ENCODE results near the gene STIM1.

The STIM1 gene

GRCh38 chr11:3955299-3955665 lies 99.8 kb downstream of the STIM1 start:
- DNase-seq, result no peak

- DNase-seq, result no peak
Observed at GRCh38 chr11:3956038-3956437, 100.6 kb downstream of the STIM1 start.

- DNase-seq, result no peak
Observed at GRCh38 chr11:3956748-3957147, 101.3 kb downstream of the STIM1 start.

- DNase-seq, result no peak
Observed at GRCh38 chr11:3957437-3957836, 102.0 kb downstream of the STIM1 start.

- DNase-seq, result no peak
Observed at GRCh38 chr11:3958281-3958680, 102.8 kb downstream of the STIM1 start.

GRCh38 chr11:3959015-3959902 lies 103.8 kb downstream of the STIM1 start:
- peak; percentile 49 for DNase-seq

- DNase-seq, result no peak
Observed at GRCh38 chr11:3959903-3960265, 104.4 kb downstream of the STIM1 start.

GRCh38 chr11:3962406-3962840 lies 107.0 kb downstream of the STIM1 start:
- no peak for DNase-seq

GRCh38 chr11:3964056-3964455 lies 108.6 kb downstream of the STIM1 start:
- no peak for DNase-seq

- peak; percentile 81 for DNase-seq
Observed at GRCh38 chr11:3964935-3965604, 109.6 kb downstream of the STIM1 start.

GRCh38 chr11:3967695-3968094 lies 112.2 kb downstream of the STIM1 start:
- DNase-seq, result no peak

- DNase-seq, result no peak
Observed at GRCh38 chr11:3969200-3969599, 113.7 kb downstream of the STIM1 start.

- peak; percentile 48 for DNase-seq
Observed at GRCh38 chr11:3969613-3970012, 114.1 kb downstream of the STIM1 start.

GRCh38 chr11:3970108-3970507 lies 114.6 kb downstream of the STIM1 start:
- DNase-seq, result no peak

- peak; percentile 11 for DNase-seq
Observed at GRCh38 chr11:3971756-3972404, 116.4 kb downstream of the STIM1 start.

- no peak for DNase-seq
Observed at GRCh38 chr11:3972431-3972830, 117.0 kb downstream of the STIM1 start.

GRCh38 chr11:3977078-3977477 lies 121.6 kb downstream of the STIM1 start:
- DNase-seq, result peak; percentile 25

GRCh38 chr11:3981084-3981633 lies 125.7 kb downstream of the STIM1 start:
- DNase-seq, result no peak

- no peak for DNase-seq
Observed at GRCh38 chr11:3982431-3982830, 127.0 kb downstream of the STIM1 start.

- no peak for DNase-seq
Observed at GRCh38 chr11:3983101-3983500, 127.6 kb downstream of the STIM1 start.

GRCh38 chr11:3984896-3985295 lies 129.4 kb downstream of the STIM1 start:
- peak; percentile 86 for DNase-seq

GRCh38 chr11:3985631-3986030 lies 130.2 kb downstream of the STIM1 start:
- DNase-seq, result no peak

- DNase-seq, result no peak
Observed at GRCh38 chr11:3986301-3986700, 130.8 kb downstream of the STIM1 start.

Measured in OCI-M1 (cell line).